H1 (cell line): Measurements from ENCODE around the gene INIP. TPM values are rescaled to one million over a fixed set of nuclear protein-coding genes. Genes with fewer than 3 reads are reported as not detected.
A peak's percentile ranks its signal among the peaks of the same experiment; 100 is the strongest.

Experiments
- CTCF ChIA-PET: fragments of 300-600 bp; sonication (Branson Sonifier 250); formaldehyde crosslinking; loops from one replicate; lab custom pipeline; 2021; ENCODE audit not compliant: partially characterized antibody; lab: Charles Lee
- POLR2A ChIA-PET: fragments of 300-600 bp; sonication (Branson Sonifier 250); formaldehyde crosslinking; loops from one replicate; lab custom pipeline; 2021; ENCODE audit warnings: inconsistent platforms; ENCODE audit not compliant: partially characterized antibody; lab: Charles Lee
- DNase-seq, 2 experiments: peaks; one replicate each; pipeline versions ENCODE4 v3.0.0 to v3.0.0-alpha.2; 2010 to 2022; ENCODE audit warnings: low spot score in 2 of 2, low read depth in 1 of 2, mixed read lengths in 1 of 2
- FAIRE-seq: peaks from 2 replicates; lab custom pipeline; 2011; peaks lifted over from hg19 to GRCh38; lab: Jason Lieb, UNC
- H2AFZ ChIP-seq: 2 replicates; pipeline ENCODE4 v1.8.1; 2012; ENCODE audit warnings: low read length, inconsistent platforms
- H2AK5ac ChIP-seq: 2 replicates; pipeline ENCODE4 v1.6.1; 2013; ENCODE audit warnings: low read depth, low read length
- H2BK120ac ChIP-seq: replicated peaks from 2 replicates; pipeline ENCODE3; 2013; ENCODE audit warnings: low read depth, low read length, inconsistent platforms
- H2BK12ac ChIP-seq: 2 replicates; pipeline ENCODE4 v1.6.1; 2013; ENCODE audit warnings: low read depth, low read length
- H2BK15ac ChIP-seq: 2 replicates; pipeline ENCODE4 v1.6.1; 2013; ENCODE audit warnings: low read length
- H2BK20ac ChIP-seq: 2 replicates; pipeline ENCODE4 v1.6.1; 2013; ENCODE audit warnings: low read length
- H2BK5ac ChIP-seq: 2 replicates; pipeline ENCODE4 v1.6.1; 2013; ENCODE audit warnings: low read depth, low read length
- H3K14ac ChIP-seq: 2 replicates; pipeline ENCODE4 v1.6.1; 2013; ENCODE audit warnings: inconsistent platforms; ENCODE audit not compliant: insufficient read length
- H3K18ac ChIP-seq: 2 replicates; pipeline ENCODE4 v1.6.1; 2013; ENCODE audit warnings: low read length; ENCODE audit errors: extremely low read depth
- H3K23ac ChIP-seq: 2 replicates; pipeline ENCODE4 v1.6.1; 2013; ENCODE audit warnings: inconsistent platforms; ENCODE audit not compliant: insufficient read length
- H3K23me2 ChIP-seq: 2 replicates; pipeline ENCODE4 v1.6.1; 2013; ENCODE audit warnings: low read depth, low read length
- H3K27ac ChIP-seq: 2 replicates; pipeline ENCODE4 v1.6.1; 2011; ENCODE audit warnings: low read depth, low read length, inconsistent platforms
- H3K27me3 ChIP-seq, 4 experiments: replicated peaks in 1 of 4; 1 replicate in 1 of 4; 2 replicates in 3 of 4; pipeline versions ENCODE4 v1.6.1 to v1.8.1; 2011 to 2013; ENCODE audit warnings: low read length in 3 of 4, mild to moderate bottlenecking in 3 of 4, inconsistent platforms in 2 of 4, mixed read lengths in 2 of 4, moderate library complexity in 1 of 4; ENCODE audit not compliant: control insufficient read depth in 3 of 4, insufficient read depth in 3 of 4; ENCODE audit errors: extremely low read depth in 1 of 4
- H3K36me3 ChIP-seq, 4 experiments: 2 replicates each; pipeline versions ENCODE4 v1.6.1 to v1.8.1; 2011 to 2013; ENCODE audit warnings: mild to moderate bottlenecking in 4 of 4, low read length in 3 of 4, moderate library complexity in 2 of 4, control low read depth in 1 of 4, inconsistent platforms in 1 of 4; ENCODE audit not compliant: insufficient read depth in 4 of 4, control insufficient read depth in 2 of 4
- H3K4ac ChIP-seq: replicated peaks from 2 replicates; pipeline ENCODE3; 2013; ENCODE audit warnings: low read length, low read depth, mixed read lengths, inconsistent platforms; ENCODE audit not compliant: insufficient read length
- H3K4me1 ChIP-seq, 4 experiments: replicated peaks in 1 of 4; 1 replicate in 1 of 4; 2 replicates in 3 of 4; pipeline versions ENCODE4 v1.6.1 to v1.8.1; 2011 to 2013; ENCODE audit warnings: low read length in 3 of 4, inconsistent platforms in 2 of 4, mixed read lengths in 1 of 4; ENCODE audit not compliant: insufficient read depth in 4 of 4, control insufficient read depth in 3 of 4
- H3K4me2 ChIP-seq, 2 experiments: 2 replicates each; pipeline versions ENCODE4 v1.6.1 to v1.8.1; 2011 to 2013; ENCODE audit warnings: low read depth in 2 of 2, low read length in 2 of 2, control low read depth in 1 of 2, inconsistent platforms in 1 of 2, mild to moderate bottlenecking in 1 of 2; ENCODE audit not compliant: insufficient read depth in 1 of 2
- H3K4me3 ChIP-seq, 4 experiments: fragments of 200-600, 300-600 bp in 1 of 4; sonication (generic), shearing (Covaris generic), sonication (Bioruptor Twin) in 1 of 4; 2 replicates each; pipeline versions ENCODE4 v1.5.1 to v1.8.1; 2011 to 2016; ENCODE audit warnings: low read length in 4 of 4, low read depth in 3 of 4, control low read depth in 2 of 4, inconsistent platforms in 2 of 4, mild to moderate bottlenecking in 2 of 4, mixed read lengths in 1 of 4, moderate library complexity in 1 of 4; ENCODE audit not compliant: insufficient read depth in 2 of 4; ENCODE audit errors: extremely low read depth in 1 of 4
- H3K56ac ChIP-seq: replicated peaks from 2 replicates; pipeline ENCODE3; 2013; ENCODE audit warnings: low read depth, mild to moderate bottlenecking, mixed read lengths, low read length, inconsistent platforms; ENCODE audit not compliant: insufficient read length
- H3K79me1 ChIP-seq: 2 replicates; pipeline ENCODE4 v1.6.1; 2013; ENCODE audit warnings: low read depth, low read length, control low read depth
- H3K79me2 ChIP-seq, 2 experiments: 2 replicates each; pipeline versions ENCODE4 v1.6.1 to v1.8.1; 2012 to 2013; ENCODE audit warnings: low read length in 2 of 2, mild to moderate bottlenecking in 2 of 2, inconsistent platforms in 1 of 2; ENCODE audit not compliant: insufficient read depth in 2 of 2, control insufficient read depth in 1 of 2
- H3K9ac ChIP-seq, 4 experiments: replicated peaks in 1 of 4; 1 replicate in 1 of 4; 2 replicates in 3 of 4; pipeline versions ENCODE4 v1.6.1 to v1.8.1; 2011 to 2013; ENCODE audit warnings: low read depth in 3 of 4, low read length in 3 of 4, control low read depth in 2 of 4, mild to moderate bottlenecking in 2 of 4, moderate library complexity in 2 of 4, inconsistent platforms in 1 of 4; ENCODE audit errors: extremely low read depth in 1 of 4
- H3K9me3 ChIP-seq, 2 experiments: 2 replicates each; pipeline versions ENCODE4 v1.6.1 to v1.8.1; 2012 to 2013; ENCODE audit warnings: mild to moderate bottlenecking in 2 of 2, moderate library complexity in 2 of 2, control low read depth in 1 of 2, inconsistent platforms in 1 of 2, low read depth in 1 of 2, low read length in 1 of 2, mixed read lengths in 1 of 2; ENCODE audit not compliant: insufficient read depth in 2 of 2
- H4K20me1 ChIP-seq, 2 experiments: replicated peaks in 1 of 2; 2 replicates each; pipeline versions ENCODE3 to v1.8.1; 2011 to 2013; ENCODE audit warnings: inconsistent platforms in 2 of 2, low read length in 2 of 2, mild to moderate bottlenecking in 1 of 2; ENCODE audit not compliant: insufficient read depth in 2 of 2, control insufficient read depth in 1 of 2
- H4K5ac ChIP-seq: 2 replicates; pipeline ENCODE4 v1.6.1; 2013; ENCODE audit warnings: low read length, low read depth, mixed read lengths, inconsistent platforms; ENCODE audit not compliant: insufficient read length
- H4K8ac ChIP-seq: 2 replicates; pipeline ENCODE4 v1.8.0; 2013; ENCODE audit warnings: mild to moderate bottlenecking, moderate library complexity, low read length, inconsistent platforms; ENCODE audit not compliant: insufficient read depth; ENCODE audit errors: extremely low read depth
- H4K91ac ChIP-seq: replicated peaks from 2 replicates; pipeline ENCODE3; 2013; ENCODE audit warnings: low read length, mixed read lengths, inconsistent platforms; ENCODE audit not compliant: insufficient read length
- CEBPB ChIP-seq: IDR thresholded peaks from 2 replicates; pipeline ENCODE4 v1.6.1; 2012; ENCODE audit warnings: low read depth, low read length
- POLR2A ChIP-seq, 2 experiments: IDR thresholded peaks; 1 replicate in 1 of 2; 2 replicates in 1 of 2; pipeline ENCODE4 v1.6.1; 2011; ENCODE audit warnings: low read depth in 2 of 2, low read length in 2 of 2, mild to moderate bottlenecking in 2 of 2; ENCODE audit errors: control extremely low read depth in 1 of 2
- SAP30 ChIP-seq: fragments of 300-600 bp; sonication (generic); IDR thresholded peaks from 2 replicates; pipeline ENCODE4 v1.7.1; 2012; ENCODE audit warnings: low read length, moderate library complexity, mild to moderate bottlenecking, inconsistent platforms; ENCODE audit not compliant: insufficient read depth, insufficient replicate concordance
- SIRT6 ChIP-seq: IDR thresholded peaks from one replicate; pipeline ENCODE4 v1.7.1; 2012; ENCODE audit warnings: low read length, inconsistent platforms
- WGBS, 2 experiments: shearing (Covaris generic) in 1 of 2; methylation state at CpG; one replicate each; pipeline versions ENCODE4 v1.1.6 to v1.1.7; 2013 to 2015; ENCODE audit warnings: low lambda C conversion rate in 2 of 2, mixed read lengths in 2 of 2, inconsistent platforms in 1 of 2, low coverage in 1 of 2, missing lambda C conversion rate in 1 of 2; ENCODE audit not compliant: insufficient replicate concordance in 2 of 2, insufficient coverage in 1 of 2, insufficient read length in 1 of 2; ENCODE audit errors: extremely low coverage in 1 of 2, missing lambda C conversion rate in 1 of 2; 5-methylcytosine and 5-hydroxymethylcytosine counted together
- polyA plus RNA-seq, 7 experiments: library from polyadenylated mRNA; depleted of rRNA in 3 of 7; stranded (reverse) in 5 of 7; unstranded in 2 of 7; fragments of >200 nt in 5 of 7; fragments of 200-250 nt in 2 of 7; gene quantifications; 1 replicate in 5 of 7; 2 replicates in 1 of 7; 4 replicates in 1 of 7; pipeline versions ENCODE4 v1.2.1 to v1.2.3, GENCODE V29; 2011 to 2013; ENCODE audit warnings: missing spikeins in 2 of 7, mixed read lengths in 2 of 7
- total RNA-seq: library from RNA; stranded (reverse); fragmentation: NEBNext Ultra II Directional; extraction: Animal tissue kit (Norgen Biotek cat#: 25700); gene quantifications from 2 replicates; pipeline ENCODE4 v1.2.1, GENCODE V29; 2021

Gene INIP
- total and polyA plus RNA-seq, 2 of the 8 experiments (the other 6 are each of a cell fraction or from before 2014, with no cell fraction given), result 10.7 to 18.3 TPM

DNA sequence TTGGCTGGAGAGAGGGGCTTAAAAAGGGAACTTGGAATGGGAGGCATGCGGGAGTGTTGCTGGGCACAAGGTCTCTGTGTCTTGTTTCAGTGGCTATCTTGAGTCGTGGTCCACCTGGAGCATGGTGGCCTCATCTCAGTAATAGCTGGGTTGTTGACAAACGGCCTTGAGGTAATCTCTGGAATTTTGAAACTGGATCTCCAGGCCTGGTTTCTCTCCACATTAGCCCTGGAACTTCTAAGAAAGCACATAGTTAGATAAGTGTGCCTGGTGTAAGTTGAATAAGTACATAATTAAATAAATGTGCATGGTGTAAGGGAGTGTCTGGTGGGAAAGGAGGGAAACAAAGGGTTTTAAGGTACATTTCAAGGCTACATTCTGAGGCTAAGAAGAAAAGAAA is 62.2 kb downstream of the INIP start:
- TF ChIP-seq SAP30 (no peak), POLR2A (IDR thresholded peaks at IDR 0.05; ENCODE audit: control extremely low read depth in 1 of 2, low read depth in 2 of 2, low read length in 2 of 2) (no peak), CEBPB (no peak), SIRT6 (no peak)
- FAIRE-seq (no peak), DNase-seq (no peak)
- Histone ChIP-seq H2BK5ac (no peak overlapping the region), H4K5ac (no peak overlapping the region), H2BK120ac (no peak overlapping the region), H2BK15ac (no peak overlapping the region), H3K79me1 (no peaks in the 10 kb centered on the region), H4K8ac (no peak overlapping the region), H2BK12ac (peak overlapping the region; percentile 64; the same call in 1 of the 2 replicates), H3K23me2 (no peaks in the 10 kb centered on the region), H3K14ac (no peak overlapping the region), H3K4me3 (no peak overlapping the region), H3K27me3 (no peaks in the 10 kb centered on the region), H2AFZ (no peak overlapping the region), H3K36me3 (peaks cover 0 to 7% (median 3%) of the 10 kb centered on the region in 4 experiments; a peak in 3 of 8 replicates), H2BK20ac (no peak overlapping the region), H3K56ac (peak overlapping the region; percentile 70), H4K20me1 (no peaks in the 10 kb centered on the region), H3K9ac (no peak overlapping the region), H2AK5ac (peak overlapping the region; percentile 66; the same call in 1 of the 2 replicates), H3K23ac (no peak overlapping the region), H3K9me3 (no peaks in the 10 kb centered on the region), H3K4ac (no peak overlapping the region), H3K4me1 (peaks cover 2 to 13% (median 4%) of the 10 kb centered on the region in 4 experiments; a peak in 6 of 7 replicates), H3K79me2 (no peaks in the 10 kb centered on the region), H3K18ac (no peak overlapping the region; the same call in 1 of the 2 replicates), H3K27ac (0 out of 2 replicates have a peak overlapping the region, but pooled peaks have one; percentile 35), H4K91ac (no peak overlapping the region), H3K4me2 (peak overlapping the region in 1 of 2 experiments; percentile 22; a peak in 1 of 4 replicates)
- CTCF ChIA-PET, result no interaction called here
- POLR2A ChIA-PET, result interaction anchor here (0.6 kb wide), 1 partner anchor 703 kb away, joined by 3 read pairs; no protein-coding TSS in a partner anchor
- WGBS, 2 experiments, result 77% methylated on average over 3 of the region's 3 CpGs; no CpG with 5 or more reads in 1 of the 2 experiments
